Fibroblast of pulmonary artery (primary cell): Measurements from ENCODE around the gene JUP.
A peak's percentile ranks its signal among the peaks of the same experiment; 100 is the strongest.

Experiments used
- DNase-seq: peaks from one replicate; pipeline ENCODE4 v3.0.0-alpha.2; 2010; ENCODE audit warnings: low read depth
- H3K4me3 ChIP-seq: replicated peaks from 2 replicates; pipeline ENCODE4 v1.5.1; 2011; ENCODE audit warnings: low read depth, mild to moderate bottlenecking, control low read depth, low read length, moderate library complexity
- CTCF ChIP-seq: IDR thresholded peaks from 2 replicates; pipeline ENCODE4 v1.5.1; 2011; ENCODE audit warnings: mild to moderate bottlenecking, control low read depth, low read length, inconsistent platforms; ENCODE audit errors: missing control alignments

The JUP gene

DNA sequence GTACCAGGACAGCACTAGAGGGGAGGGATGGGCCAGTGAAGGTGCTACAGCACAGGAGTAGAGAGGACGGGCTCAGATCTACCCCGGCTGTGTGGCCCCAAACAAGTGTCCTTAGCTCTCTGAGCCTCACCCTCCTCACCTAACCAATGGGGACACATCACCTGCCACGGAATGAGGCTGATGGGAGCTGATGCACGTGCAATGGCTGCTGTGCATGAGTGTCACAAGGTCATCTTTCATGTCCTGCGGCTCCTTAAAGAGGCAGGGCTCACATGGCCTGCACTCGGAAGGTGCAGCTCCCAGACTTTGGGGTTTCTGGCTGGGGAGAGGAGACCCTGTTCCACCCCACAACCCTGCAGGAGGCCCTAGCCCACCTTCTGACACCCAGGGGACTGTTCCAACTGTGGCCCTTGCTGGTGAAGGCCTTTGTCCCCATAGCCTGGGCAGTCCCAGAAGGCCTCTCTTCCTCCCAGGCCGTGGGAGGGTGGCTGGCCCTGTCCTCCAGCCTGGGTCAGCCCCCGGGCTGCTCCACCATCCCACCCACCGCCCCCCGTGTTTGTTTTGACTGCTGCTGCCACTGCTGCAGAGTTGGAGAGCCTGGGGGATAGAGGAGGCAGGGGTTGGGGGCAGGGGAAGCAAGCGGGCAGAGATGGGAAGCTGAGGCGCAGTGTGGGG lies 62.6 kb downstream of the JUP start:
- no peak for DNase-seq
- TF ChIP-seq CTCF: no peak
- H3K4me3 ChIP-seq: no peak overlapping the region

DNA sequence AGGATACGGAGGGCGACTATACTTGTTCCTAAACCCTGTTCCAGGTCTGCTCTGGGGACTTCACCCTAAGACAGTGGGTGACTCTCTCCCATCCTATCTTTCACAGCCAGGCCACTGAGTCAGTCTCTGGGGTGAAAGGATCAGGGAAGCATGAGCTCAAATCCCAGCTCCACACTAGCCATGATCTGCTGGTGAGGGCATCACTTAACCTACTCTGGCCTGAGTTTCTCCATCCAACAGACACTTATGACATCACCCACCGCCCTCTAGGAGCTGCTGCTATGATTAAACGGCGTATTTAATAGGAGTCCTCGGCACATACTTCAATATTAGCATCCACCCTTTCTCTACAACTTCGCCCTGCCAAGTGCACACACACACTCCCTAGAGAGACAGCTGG lies 64.3 kb downstream of the JUP start:
- no peak for TF ChIP-seq CTCF
- DNase-seq: no peak
- H3K4me3 ChIP-seq: no peak overlapping the region

GRCh38 chr17:41718287-41718645 lies 68.2 kb downstream of the JUP start:
- no peak for DNase-seq
- no peak overlapping the region for H3K4me3 ChIP-seq
- no peak for TF ChIP-seq CTCF

- TF ChIP-seq CTCF: no peak
- H3K4me3 ChIP-seq: no peak overlapping the region
Observed at GRCh38 chr17:41717408-41718286, 68.9 kb downstream of the JUP start.

DNA sequence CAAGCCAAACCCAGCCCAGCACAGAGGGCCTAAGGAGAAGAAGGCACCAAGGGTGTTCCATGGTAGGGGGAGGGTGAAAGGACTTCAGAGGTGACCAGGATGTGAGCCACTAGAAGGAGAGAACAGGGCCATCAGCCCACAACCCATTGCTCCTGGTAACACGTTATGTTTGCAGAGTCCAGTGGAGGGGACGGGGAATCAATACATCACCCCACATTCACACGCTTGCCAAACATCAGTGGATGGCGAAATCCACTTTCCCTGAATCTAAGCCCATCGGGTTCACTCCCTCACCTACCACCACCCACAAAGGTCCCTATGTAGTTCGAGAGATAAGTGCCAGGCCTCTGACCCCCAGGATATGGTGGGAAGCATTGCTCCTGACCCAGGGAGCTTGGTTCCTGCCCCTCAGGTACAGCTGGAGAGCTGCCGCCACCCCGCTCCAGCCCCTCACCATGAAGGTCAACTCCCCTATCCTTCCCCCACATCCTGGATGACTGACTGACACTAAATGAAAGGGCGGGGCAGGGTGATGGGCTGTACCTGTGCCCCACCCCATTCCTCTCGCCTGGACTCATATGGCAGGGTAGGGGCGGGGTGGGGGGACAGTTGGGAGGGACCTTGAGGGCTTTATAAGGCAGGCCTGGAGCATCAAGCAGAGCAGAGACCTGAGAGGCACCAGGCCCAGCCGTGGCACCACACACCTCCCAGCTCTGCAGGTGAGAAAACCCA lies 74.7 kb downstream of the JUP start, which contains the start of gene GAST:
GAST (plus strand) TSS at position 663 of the 732 bp plus-strand sequence. CDS start 3,106 bp downstream, outside the sequence.
- TF ChIP-seq CTCF: no peak
- no peak within 1 kb of the TSS for H3K4me3 ChIP-seq
- DNase-seq: no peak

More at GRCh38 chr17:41717408-41718286, 68.9 kb downstream of the JUP start:
- DNase-seq: peak; percentile 65

DNA sequence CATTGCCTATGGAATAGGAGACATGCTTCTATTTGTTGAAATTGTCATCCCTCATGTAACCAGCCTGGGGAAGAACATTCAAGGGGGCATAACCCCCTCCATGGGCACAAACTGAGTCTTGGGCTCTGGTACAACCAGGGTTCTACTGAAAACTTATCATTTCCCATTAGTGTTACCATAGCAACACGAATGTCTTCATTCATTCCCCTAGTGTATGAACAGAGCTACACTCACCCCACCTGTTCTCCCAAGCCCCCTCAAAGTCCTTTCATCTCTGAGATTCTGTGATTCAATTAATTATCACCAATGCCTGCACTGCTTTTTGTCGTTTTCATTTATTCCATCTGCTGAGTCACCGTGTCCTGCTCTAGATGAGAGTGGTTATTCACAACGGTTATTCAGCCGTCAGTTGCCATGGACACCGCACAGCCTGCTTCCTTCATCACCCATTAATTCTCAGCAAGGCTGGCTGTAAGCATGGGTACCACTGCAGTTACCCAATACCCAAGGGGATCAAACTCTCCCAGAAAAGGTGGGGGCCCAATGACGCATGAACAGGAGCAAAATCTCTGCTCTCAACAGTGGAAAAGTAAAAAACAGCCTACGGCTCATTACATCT lies 75.9 kb downstream of the JUP start:
- DNase-seq: peak; percentile 71
- H3K4me3 ChIP-seq: no peak overlapping the region
- no peak for TF ChIP-seq CTCF
